Type B pancreatic cell (in vitro differentiated cells): ENCODE data around the gene DNTT. TPM values are rescaled to one million over a fixed set of nuclear protein-coding genes. Genes with fewer than 3 reads are reported as not detected.

ENCODE experiments used
- DNase-seq: peaks from one replicate; pipeline ENCODE4 v3.0.0; 2021; ENCODE audit warnings: mixed read lengths; ENCODE audit not compliant: unreplicated experiment; ENCODE audit errors: extremely low spot score
- H3K27ac Mint-ChIP-seq: 2 replicates; pipeline ENCODE4 v1.8.0; 2021; ENCODE audit warnings: mild to moderate bottlenecking, mixed read lengths
- H3K27me3 Mint-ChIP-seq: 2 replicates; pipeline ENCODE4 v1.8.0; 2021; ENCODE audit warnings: mixed read lengths
- H3K36me3 Mint-ChIP-seq: 2 replicates; pipeline ENCODE4 v1.8.0; 2021; ENCODE audit warnings: mixed read lengths
- H3K4me1 Mint-ChIP-seq: one replicate; pipeline ENCODE4 v1.8.0; 2021; ENCODE audit warnings: mixed read lengths; ENCODE audit not compliant: unreplicated experiment
- H3K4me3 Mint-ChIP-seq: 2 replicates; pipeline ENCODE4 v1.8.0; 2021; ENCODE audit warnings: mild to moderate bottlenecking, mixed read lengths
- H3K9me3 Mint-ChIP-seq: 2 replicates; pipeline ENCODE4 v1.8.0; 2021; ENCODE audit warnings: mixed read lengths
- total RNA-seq: library from RNA; stranded (reverse); gene quantifications from 2 replicates; pipeline ENCODE4 v1.2.1, GENCODE V29; 2021; ENCODE audit warnings: low replicate concordance
- TF ChIP-seq, protein P1 (sequence below): fragments of 200-600 bp; sonication (generic); conservative IDR thresholded peaks from 2 replicates; pipeline ENCODE4 v1.5.0; 2021; ENCODE audit warnings: antibody characterized with exemption, mild to moderate bottlenecking

The DNTT gene
- total RNA-seq, 1 donor from 2014 or later = not detected

DNA sequence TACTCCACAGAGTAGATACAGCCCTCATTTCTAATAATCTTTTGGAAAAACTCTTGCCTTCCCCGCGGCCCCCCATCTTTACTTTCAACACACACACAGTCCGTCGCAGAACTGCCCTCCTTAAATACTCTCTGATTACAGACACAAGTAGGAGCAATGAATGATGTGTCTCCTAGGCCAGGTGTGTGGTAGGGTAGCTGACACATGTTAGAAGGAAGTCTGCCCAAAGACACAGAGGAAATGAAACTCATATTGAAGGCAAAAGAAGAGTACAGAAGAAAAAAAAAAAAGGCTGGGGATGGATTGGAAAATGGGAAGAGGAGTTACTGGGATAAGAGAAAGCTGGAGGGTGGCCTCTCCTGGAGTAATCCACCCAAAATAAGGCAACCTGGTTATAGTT lies 39.9 kb downstream of the DNTT start:
- TF ChIP-seq, protein P1, sequence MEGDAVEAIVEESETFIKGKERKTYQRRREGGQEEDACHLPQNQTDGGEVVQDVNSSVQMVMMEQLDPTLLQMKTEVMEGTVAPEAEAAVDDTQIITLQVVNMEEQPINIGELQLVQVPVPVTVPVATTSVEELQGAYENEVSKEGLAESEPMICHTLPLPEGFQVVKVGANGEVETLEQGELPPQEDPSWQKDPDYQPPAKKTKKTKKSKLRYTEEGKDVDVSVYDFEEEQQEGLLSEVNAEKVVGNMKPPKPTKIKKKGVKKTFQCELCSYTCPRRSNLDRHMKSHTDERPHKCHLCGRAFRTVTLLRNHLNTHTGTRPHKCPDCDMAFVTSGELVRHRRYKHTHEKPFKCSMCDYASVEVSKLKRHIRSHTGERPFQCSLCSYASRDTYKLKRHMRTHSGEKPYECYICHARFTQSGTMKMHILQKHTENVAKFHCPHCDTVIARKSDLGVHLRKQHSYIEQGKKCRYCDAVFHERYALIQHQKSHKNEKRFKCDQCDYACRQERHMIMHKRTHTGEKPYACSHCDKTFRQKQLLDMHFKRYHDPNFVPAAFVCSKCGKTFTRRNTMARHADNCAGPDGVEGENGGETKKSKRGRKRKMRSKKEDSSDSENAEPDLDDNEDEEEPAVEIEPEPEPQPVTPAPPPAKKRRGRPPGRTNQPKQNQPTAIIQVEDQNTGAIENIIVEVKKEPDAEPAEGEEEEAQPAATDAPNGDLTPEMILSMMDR = no peak
- H3K36me3 Mint-ChIP-seq = no peaks in the 10 kb centered on the region
- no peak for DNase-seq
- no peaks in the 10 kb centered on the region for H3K4me1 Mint-ChIP-seq
- peaks cover 11% of the 10 kb centered on the region for H3K9me3 Mint-ChIP-seq
- H3K27ac Mint-ChIP-seq = no peak overlapping the region
- no peak overlapping the region for H3K4me3 Mint-ChIP-seq
- peaks cover 10% of the 10 kb centered on the region for H3K27me3 Mint-ChIP-seq

GRCh38 chr10:96345222-96345621 lies 41.0 kb downstream of the DNTT start:
- H3K4me1 Mint-ChIP-seq = no peaks in the 10 kb centered on the region
- peaks cover 12% of the 10 kb centered on the region for H3K27me3 Mint-ChIP-seq
- H3K4me3 Mint-ChIP-seq = no peak overlapping the region
- H3K9me3 Mint-ChIP-seq = peaks cover 11% of the 10 kb centered on the region
- H3K36me3 Mint-ChIP-seq = no peaks in the 10 kb centered on the region
- no peak overlapping the region for H3K27ac Mint-ChIP-seq
- TF ChIP-seq, protein P1 = no peak
- no peak for DNase-seq

DNA sequence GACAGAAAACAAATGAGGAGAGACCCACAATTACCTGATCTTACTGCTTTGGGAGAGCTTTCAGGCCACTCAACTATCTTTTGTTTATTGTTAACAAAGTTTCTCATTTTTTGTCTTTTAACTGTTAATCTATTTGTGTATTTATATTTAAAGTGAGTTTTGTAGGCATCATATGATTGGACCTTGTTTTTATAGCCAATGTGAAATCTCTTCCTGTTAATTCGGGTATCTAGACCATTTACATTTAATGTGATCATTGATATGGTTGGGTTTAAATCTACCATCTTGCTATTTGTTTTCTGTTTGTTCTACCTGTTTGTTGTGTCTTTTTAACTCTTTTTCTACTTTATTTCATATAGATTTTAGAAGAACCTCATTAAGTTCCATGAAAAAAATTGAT lies 42.1 kb downstream of the DNTT start:
- TF ChIP-seq, protein P1 = no peak
- no peaks in the 10 kb centered on the region for H3K36me3 Mint-ChIP-seq
- DNase-seq = no peak
- H3K4me3 Mint-ChIP-seq = no peak overlapping the region
- no peaks in the 10 kb centered on the region for H3K4me1 Mint-ChIP-seq
- no peak overlapping the region for H3K27ac Mint-ChIP-seq
- peaks cover 11% of the 10 kb centered on the region for H3K9me3 Mint-ChIP-seq
- peaks cover 13% of the 10 kb centered on the region for H3K27me3 Mint-ChIP-seq

- Mint-ChIP-seq H3K4me1 (no peaks in the 10 kb centered on the region), H3K36me3 (no peaks in the 10 kb centered on the region), H3K4me3 (no peak overlapping the region), H3K27ac (no peak overlapping the region), H3K27me3 (peaks cover 26% of the 10 kb centered on the region), H3K9me3 (no peaks in the 10 kb centered on the region)
- TF ChIP-seq, protein P1 = no peak
- DNase-seq = no peak
These were observed 47.8 kb downstream of the DNTT start for GRCh38 chr10:96352027-96352426.

- Mint-ChIP-seq H3K27me3 (peaks cover 27% of the 10 kb centered on the region), H3K9me3 (no peaks in the 10 kb centered on the region), H3K27ac (no peak overlapping the region), H3K4me1 (no peaks in the 10 kb centered on the region), H3K36me3 (no peaks in the 10 kb centered on the region), H3K4me3 (no peak overlapping the region)
- DNase-seq = no peak
- TF ChIP-seq, protein P1 = no peak
These were observed 48.3 kb downstream of the DNTT start for GRCh38 chr10:96352582-96352981.

DNA sequence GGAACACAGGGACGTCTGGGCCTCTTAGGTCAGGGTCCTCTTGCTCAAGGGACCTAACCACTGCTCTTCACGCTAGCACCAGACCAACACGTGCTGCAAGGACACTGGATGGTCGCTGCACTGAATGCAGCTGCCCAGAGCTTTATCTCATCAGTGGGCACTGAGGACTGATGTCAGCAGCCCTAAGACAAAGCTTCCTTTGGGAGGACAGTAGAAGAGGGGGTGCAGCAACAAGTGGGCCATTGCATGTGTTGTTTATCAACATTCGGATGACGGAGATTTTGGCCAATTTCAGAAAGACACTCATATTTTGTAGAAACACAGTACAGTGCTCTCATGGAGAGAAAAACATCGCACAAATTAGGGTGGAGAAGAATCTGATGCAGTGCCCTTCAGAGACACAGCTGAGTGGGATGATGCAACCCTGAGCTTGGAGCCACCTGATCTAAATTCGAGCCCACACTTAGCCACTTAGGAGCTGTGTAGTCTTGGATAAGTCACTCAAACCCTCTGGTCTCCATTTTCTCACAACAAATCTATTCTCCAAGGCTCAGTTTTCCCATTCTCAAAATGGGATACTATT lies 52.9 kb downstream of the DNTT start:
- Mint-ChIP-seq H3K36me3 (no peaks in the 10 kb centered on the region), H3K4me3 (no peak overlapping the region), H3K27me3 (peaks cover 21% of the 10 kb centered on the region), H3K9me3 (no peaks in the 10 kb centered on the region), H3K27ac (no peak overlapping the region), H3K4me1 (no peaks in the 10 kb centered on the region)
- TF ChIP-seq, protein P1 = no peak
- DNase-seq = no peak
